Activated T-helper 1 cell treated with anti-CD3 and anti-CD28 coated beads, Interleukin-2, amount 50 U/mL, for 16 hours (primary cell): ENCODE data around the gene FZD7.

Source experiments
- DNase-seq, 2 donors: peaks; one replicate each; pipeline ENCODE4 v3.0.0-alpha.2; 2020; ENCODE audit warnings: low read depth in 1 of 2, low spot score in 1 of 2

Gene FZD7

DNA sequence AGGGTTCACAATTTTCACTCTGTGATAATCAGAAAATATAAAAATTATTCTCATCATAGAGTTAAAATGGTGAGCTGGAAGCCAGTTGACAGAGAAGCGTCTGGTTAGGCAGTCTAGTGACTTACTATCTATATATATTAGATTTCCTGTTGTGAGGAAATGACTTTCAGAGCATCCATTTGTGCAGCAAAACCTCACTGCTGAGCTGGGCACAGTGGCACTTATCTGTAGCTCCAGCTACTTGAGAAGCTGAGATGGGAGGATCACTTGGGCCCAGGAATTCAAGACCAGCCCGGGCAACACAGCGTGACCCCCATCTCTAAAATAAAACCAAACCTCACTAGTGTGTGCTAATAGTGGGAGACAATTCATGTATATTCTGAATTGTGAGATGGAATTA, 32.2 kb downstream of the FZD7 start:
- DNase-seq, result no peak

DNA sequence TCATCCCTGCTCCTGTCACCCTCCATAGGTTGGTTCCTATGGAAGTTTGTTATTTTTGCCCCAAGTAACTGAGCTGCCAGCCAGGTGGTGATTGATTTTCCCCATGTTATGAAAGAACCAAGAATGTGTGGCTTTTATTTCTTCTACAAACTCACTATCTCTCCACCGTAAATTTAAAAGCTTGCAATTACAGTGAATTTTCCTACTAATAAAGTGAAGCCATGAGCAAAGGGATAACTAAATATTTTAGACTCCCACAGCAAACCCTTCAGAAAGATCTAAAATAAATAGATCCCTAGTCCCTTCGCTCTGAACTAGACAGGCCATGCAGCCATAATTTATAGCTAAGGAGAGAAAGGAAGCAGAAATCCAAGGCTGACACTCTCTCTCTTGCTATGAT, 33.2 kb downstream of the FZD7 start:
- no peak for DNase-seq

DNA sequence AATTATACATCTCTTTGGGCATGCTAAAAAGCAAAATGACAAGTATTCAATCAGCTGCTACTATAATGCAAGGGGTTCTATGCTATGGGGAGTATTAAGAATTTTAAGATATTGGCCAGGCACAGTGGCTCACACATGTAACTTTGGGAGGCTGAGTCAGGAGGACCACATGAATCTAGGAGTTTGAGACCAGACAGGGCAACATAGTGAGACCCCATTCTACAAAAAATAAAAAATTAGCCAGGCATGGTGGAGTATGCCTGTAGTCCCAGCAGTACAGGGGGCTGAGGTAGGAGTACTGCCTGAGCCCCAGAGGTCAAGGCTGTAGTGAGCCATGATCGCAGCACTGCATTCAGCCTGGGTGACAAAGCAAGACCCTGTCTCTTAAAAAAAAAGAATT, 33.9 kb downstream of the FZD7 start:
- DNase-seq, result no peak

DNA sequence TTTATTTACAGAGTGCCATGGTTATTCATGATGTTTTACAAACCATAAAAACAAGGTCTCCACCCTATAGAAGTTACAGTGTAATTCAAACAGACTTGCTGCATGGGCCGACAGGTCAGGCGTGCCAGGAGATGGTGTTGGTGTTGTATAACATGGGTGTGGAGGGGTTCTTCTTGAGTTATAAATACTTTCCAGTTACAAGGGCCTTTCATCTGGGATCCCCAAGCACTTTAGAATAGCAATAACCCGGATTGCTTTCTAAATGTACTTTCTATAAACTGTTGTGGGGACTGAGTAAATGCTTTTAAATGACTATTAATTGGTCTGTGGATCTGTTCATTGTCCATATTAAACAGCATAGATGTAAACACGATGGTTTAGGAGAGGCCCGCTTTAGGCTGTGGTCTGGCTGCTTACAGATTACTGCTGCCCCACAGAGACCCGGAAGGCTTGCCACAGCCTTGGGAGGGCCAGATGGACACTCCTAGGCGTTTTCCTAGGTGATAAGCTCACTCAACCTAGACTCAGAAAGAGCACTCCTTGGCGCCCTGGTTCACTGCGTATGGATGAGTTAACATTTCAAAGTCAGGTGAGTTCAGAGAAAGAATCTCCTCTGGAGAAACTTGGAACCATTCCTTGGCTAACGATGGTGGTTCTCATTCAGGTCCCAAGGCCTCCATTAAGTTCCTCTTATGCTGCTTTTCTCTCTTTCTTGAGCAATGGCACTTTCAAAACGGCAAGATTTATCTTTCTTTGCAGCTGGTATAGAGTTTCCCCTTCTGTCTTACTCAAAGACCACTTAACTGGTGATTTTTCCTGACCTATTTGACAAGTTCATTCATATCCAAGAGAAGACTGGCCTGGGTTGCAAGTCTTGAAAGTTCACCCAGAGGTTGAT, 35.8 kb downstream of the FZD7 start:
- no peak for DNase-seq

DNA sequence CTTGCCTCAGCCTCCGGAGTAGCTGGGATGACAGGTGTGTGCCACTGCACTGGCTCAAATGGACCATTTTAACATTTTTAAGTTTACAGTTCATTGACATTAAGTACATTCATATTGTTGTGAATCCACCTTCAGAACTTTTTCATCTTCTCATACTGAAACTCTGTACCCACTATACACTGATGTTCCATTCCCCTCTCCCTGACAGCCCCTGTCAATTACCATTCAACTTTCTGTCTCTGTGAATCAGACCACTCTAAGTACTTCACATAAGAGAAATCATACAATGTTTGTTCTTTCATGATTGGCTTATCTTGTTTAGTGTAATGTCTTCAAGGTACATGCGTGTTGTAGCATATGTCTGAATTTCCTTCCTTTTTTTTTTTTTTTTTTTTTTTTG, 37.5 kb downstream of the FZD7 start:
- no peak for DNase-seq

DNA sequence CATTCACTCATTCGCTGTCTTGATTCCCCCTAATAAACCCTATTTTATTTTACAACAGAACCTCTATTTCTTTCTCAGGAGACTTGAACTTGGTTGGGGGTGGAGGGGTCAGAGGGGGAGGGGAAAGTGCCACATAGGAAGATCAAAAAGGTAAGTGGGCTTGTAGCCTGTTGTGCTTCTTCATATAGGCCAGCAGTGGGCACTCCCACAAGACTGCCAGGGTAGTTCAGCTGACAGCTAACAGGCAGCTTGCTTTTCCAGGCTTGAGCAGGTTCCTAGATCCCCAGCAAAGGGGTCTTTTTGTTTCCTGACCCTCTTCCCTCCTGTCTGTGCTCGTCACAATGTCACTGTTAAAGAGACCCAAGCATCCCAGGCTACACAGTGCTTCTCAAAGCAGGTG, 38.6 kb downstream of the FZD7 start:
- DNase-seq, result no peak

DNA sequence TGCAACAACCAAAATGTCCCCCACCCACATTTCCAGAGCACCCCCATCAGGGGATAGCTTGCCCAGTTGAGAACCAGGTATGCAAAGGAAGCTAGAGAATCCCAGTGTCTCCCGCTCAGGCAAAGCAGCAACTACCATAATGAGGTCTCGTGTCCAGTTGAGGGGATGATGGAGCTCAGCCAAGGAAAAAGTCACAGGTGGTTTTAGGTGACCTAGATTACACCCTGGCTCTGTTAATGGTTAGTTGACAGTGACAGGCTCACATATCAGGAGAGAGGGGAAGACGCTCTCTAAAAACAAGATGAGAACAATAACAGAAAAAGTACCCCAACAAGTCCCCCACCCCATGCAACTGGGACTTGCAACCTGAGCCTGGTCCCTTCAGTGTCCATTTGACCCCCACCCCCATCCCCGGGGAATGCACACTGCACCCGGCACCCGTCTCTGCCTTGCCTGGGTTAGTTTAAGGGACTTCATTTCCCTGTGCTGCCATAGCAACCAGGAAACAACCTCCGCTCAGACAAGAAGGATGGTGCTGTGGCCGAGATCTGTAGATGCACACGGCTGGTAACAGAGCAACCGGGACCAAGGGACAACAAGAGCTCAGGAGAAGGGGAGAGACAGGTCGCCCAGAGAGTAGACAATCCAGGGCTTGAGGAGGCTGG, 39.2 kb downstream of the FZD7 start, which contains the start of gene KIAA2012:
KIAA2012 (plus strand) TSS at position 519 of the 665 bp plus-strand sequence. CDS start 373 bp downstream, outside the sequence.
- no peak for DNase-seq

DNA sequence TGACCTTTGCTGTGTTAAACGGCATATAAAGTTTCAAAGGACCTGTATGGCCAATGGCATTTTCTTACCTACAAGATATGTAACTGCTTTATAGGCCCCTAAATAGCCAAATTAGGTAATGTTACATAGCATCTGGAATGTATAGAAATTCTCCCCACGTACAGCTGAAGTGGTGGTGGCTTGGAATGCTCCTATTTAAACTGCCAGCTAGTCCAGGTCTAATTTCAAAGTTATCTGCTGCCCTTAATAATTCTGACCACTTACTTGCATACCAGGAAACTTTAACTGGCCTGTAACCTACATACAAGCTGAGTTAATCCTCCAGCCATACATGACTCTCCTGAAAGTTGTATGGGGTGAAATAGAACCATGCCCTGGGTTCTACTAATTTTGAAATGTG, 40.7 kb downstream of the FZD7 start:
- DNase-seq, result no peak

DNA sequence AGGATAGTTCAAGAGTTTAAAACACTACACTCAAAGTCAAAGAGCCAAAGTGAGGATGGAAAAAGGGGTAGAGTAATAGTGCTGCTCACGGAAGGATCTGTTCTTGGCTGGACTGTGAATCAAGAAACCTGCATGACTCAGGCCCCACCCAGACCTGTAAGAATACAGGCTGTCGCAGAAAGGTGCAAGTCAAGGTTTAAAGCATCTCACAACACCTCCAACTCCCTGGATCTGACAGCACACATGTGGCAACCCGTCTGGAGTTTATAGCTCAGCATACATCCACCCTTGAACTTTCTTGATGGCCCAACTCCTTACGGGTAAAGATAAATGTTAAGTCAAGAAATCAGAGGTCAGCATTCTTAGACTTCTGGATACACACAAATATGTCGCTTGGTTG, 45.7 kb downstream of the FZD7 start:
- DNase-seq, result no peak

DNA sequence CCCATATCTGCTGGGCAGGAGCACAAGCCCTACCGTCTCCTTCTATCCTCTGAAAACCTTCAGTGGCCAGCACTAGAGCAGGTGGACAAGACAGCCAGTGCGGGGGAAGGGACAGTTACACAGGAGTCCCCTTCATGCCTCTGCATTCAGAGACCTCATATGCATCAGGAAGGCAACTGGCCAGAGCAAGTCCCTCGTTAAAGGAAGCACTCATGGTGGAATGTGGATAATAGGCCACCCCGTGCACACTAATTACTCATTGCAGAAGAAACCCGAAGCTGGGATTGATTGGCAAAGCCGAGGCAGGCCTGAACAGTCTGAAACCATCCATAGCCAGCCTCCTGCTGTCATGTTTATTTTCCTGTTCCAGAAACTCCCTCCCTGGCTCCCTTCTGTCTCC, 50.6 kb downstream of the FZD7 start:
- no peak for DNase-seq
